DOHH2 (cell line): ENCODE data around the gene AGBL1.
"Not testable (repeated sequence)": the region's sequence is repeated elsewhere in the genome, so short reads cannot be mapped to it uniquely, and the experiment has no call there.

Experiments used
- H3F3A ChIP-seq: fragments of 200-600 bp; sonication (generic), shearing (Covaris generic); 2 replicates; pipeline ENCODE4 v1.6.0; 2016; ENCODE audit warnings: antibody characterized with exemption, mild to moderate bottlenecking; ENCODE audit not compliant: control insufficient read depth, insufficient read depth
- H3K27ac ChIP-seq: fragments of 200-600 bp; sonication (generic); 2 replicates; pipeline ENCODE4 v1.5.1; 2014; ENCODE audit warnings: low read depth, mild to moderate bottlenecking, low read length, moderate library complexity
- H3K27me3 ChIP-seq: fragments of 200-600 bp; sonication (generic); 2 replicates; pipeline ENCODE4 v1.6.1; 2014; ENCODE audit warnings: mild to moderate bottlenecking, low read length, mixed read lengths; ENCODE audit not compliant: control insufficient read depth
- H3K36me3 ChIP-seq: fragments of 200-600 bp; sonication (generic); 2 replicates; pipeline ENCODE4 v1.6.1; 2014; ENCODE audit warnings: mild to moderate bottlenecking, low read length, moderate library complexity, mixed read lengths; ENCODE audit not compliant: control insufficient read depth
- H3K4me1 ChIP-seq: fragments of 200-600 bp; sonication (generic); 2 replicates; pipeline ENCODE4 v1.6.1; 2014; ENCODE audit warnings: mild to moderate bottlenecking, low read length, mixed read lengths; ENCODE audit not compliant: control insufficient read depth
- H3K4me2 ChIP-seq: fragments of 200-600 bp; sonication (generic); 2 replicates; pipeline ENCODE4 v1.6.0; 2014; ENCODE audit warnings: mild to moderate bottlenecking, low read length, moderate library complexity
- H3K4me3 ChIP-seq: fragments of 200-600 bp; sonication (generic); 2 replicates; pipeline ENCODE4 v1.5.1; 2014; ENCODE audit warnings: mild to moderate bottlenecking, low read length, mixed read lengths
- H3K79me2 ChIP-seq: fragments of 200-600 bp; sonication (generic); 2 replicates; pipeline ENCODE4 v1.6.1; 2014; ENCODE audit warnings: mild to moderate bottlenecking, low read length, mixed read lengths; ENCODE audit not compliant: control insufficient read depth
- H3K9me2 ChIP-seq: fragments of 200-600 bp; sonication (generic); replicated peaks from 2 replicates; pipeline ENCODE4 v1.6.1; 2014; ENCODE audit warnings: mild to moderate bottlenecking, low read length, mixed read lengths; ENCODE audit not compliant: control insufficient read depth
- H3K9me3 ChIP-seq: fragments of 200-600 bp; sonication (generic); 2 replicates; pipeline ENCODE4 v1.6.1; 2014; ENCODE audit warnings: antibody characterized with exemption, low read length, mixed read lengths; ENCODE audit not compliant: control insufficient read depth, insufficient read depth
- H4K20me1 ChIP-seq: fragments of 200-600 bp; sonication (generic); 2 replicates; pipeline ENCODE4 v1.6.0; 2014; ENCODE audit warnings: low read depth, mild to moderate bottlenecking, antibody characterized with exemption, low read length, moderate library complexity; ENCODE audit not compliant: control insufficient read depth, insufficient read depth
- CTCF ChIP-seq: fragments of 200-600 bp; sonication (generic); IDR thresholded peaks from one replicate; pipeline ENCODE4 v1.5.1; 2014; ENCODE audit warnings: antibody characterized with exemption, mild to moderate bottlenecking, low read depth, low read length; ENCODE audit not compliant: poor library complexity, severe bottlenecking
- EZH2phosphoT487 ChIP-seq: fragments of 200-600 bp; sonication (generic); IDR thresholded peaks from 2 replicates; pipeline ENCODE4 v1.6.1; 2017; ENCODE audit warnings: borderline replicate concordance, mild to moderate bottlenecking, antibody characterized with exemption, low read length, moderate library complexity, mixed read lengths

AGBL1 gene

GRCh38 chr15:86106306-86106705 is 26.6 kb downstream of the AGBL1 start:
- Histone ChIP-seq H3K27me3 (no peaks in the 10 kb centered on the region), H3K79me2 (no peaks in the 10 kb centered on the region), H3K4me2 (no peak overlapping the region), H3K27ac (no peak overlapping the region), H3F3A (no peaks in the 10 kb centered on the region), H3K36me3 (no peaks in the 10 kb centered on the region), H3K4me1 (no peaks in the 10 kb centered on the region), H3K9me3 (no peaks in the 10 kb centered on the region), H4K20me1 (no peaks in the 10 kb centered on the region), H3K4me3 (no peak overlapping the region), H3K9me2 (no peaks in the 10 kb centered on the region)
- TF ChIP-seq EZH2phosphoT487: no peak
- TF ChIP-seq CTCF: no peak

GRCh38 chr15:86115145-86115801 is 35.6 kb downstream of the AGBL1 start:
- Histone ChIP-seq H3K4me3 (no peak overlapping the region), H3F3A (no peaks in the 10 kb centered on the region), H3K4me2 (no peak overlapping the region), H3K27me3 (no peaks in the 10 kb centered on the region), H3K36me3 (no peaks in the 10 kb centered on the region), H3K79me2 (no peaks in the 10 kb centered on the region), H3K4me1 (no peaks in the 10 kb centered on the region), H3K9me3 (no peaks in the 10 kb centered on the region), H4K20me1 (no peaks in the 10 kb centered on the region), H3K27ac (no peak overlapping the region), H3K9me2 (no peaks in the 10 kb centered on the region)
- TF ChIP-seq CTCF (no peak), EZH2phosphoT487 (no peak)

DNA sequence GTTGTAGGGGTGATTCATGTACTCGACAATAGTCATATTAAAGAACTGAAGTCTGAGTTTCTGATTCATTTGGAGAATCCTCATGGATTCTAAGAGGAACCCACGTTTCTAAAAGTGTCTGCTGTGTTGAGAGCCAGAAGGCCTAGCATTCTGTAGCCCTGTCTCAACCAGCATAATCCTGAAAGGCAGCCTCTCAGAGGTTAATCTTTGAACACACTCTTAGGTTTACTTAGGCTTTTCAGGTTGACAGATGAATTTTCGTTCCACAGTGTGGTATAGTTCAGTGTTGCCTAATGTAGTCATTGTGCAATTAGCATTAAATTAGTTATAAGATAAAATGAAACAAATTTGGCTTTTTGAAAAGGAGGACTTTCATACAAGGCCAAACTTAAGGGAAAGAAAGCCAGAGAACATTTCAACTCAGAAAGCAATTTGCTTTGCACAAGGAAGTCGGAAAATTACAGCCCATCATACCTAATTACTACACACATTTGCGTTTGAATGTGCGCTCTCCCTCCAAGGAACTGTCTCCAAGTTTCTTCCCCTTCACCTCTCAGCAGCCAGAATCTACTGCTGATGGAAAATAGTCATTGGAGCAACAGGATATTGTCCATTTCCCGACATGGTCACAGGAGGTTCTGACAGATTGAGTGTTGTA is 42.0 kb downstream of the AGBL1 start:
- no peaks in the 10 kb centered on the region for H3K9me3 ChIP-seq
- H3K36me3 ChIP-seq: no peaks in the 10 kb centered on the region
- H3F3A ChIP-seq: no peaks in the 10 kb centered on the region
- no peak overlapping the region for H3K4me3 ChIP-seq
- H4K20me1 ChIP-seq: no peaks in the 10 kb centered on the region
- H3K27me3 ChIP-seq: no peaks in the 10 kb centered on the region
- no peak for TF ChIP-seq EZH2phosphoT487
- TF ChIP-seq CTCF: no peak
- no peaks in the 10 kb centered on the region for H3K9me2 ChIP-seq
- no peak overlapping the region for H3K4me2 ChIP-seq
- no peaks in the 10 kb centered on the region for H3K79me2 ChIP-seq
- H3K4me1 ChIP-seq: no peaks in the 10 kb centered on the region
- H3K27ac ChIP-seq: no peak overlapping the region

DNA sequence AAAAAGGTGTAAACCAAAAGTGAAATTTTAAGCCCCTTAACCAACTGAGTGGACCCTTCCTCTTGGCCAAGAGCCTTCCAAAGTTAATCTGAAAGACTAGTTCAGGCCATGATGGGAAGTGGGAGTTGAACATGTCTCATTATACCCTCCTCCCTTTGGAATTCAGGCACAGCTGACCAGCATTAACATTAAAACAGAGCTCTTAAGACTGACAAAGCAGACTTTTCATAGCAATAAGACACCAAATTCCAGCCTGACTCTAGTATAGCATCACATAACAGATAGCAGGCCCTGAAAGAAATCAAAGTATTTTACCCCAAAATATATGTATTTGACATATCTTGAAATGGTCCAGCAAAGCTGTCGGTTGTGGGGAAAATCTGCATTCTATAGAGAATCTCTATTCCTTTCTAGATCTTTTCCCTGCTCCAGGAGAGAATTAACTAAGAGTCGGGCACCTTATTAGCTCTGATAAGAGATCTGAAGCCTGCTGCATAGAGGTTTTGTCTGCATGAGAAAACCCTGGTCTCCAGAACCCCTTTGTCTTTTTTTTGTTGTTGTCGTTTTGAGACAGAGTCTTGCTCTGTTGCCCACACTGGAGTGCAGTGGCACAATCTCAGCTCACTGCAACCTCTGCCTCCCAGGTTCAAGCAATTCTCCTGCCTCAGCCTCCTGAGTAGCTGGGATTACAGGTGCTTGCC is 43.2 kb downstream of the AGBL1 start:
- not testable (repeated sequence) for H3K4me1 ChIP-seq, H3K27me3 ChIP-seq, H3K9me2 ChIP-seq, H3F3A ChIP-seq, H3K36me3 ChIP-seq, H3K4me3 ChIP-seq, H3K27ac ChIP-seq, H3K4me2 ChIP-seq, H3K9me3 ChIP-seq, H3K79me2 ChIP-seq, H4K20me1 ChIP-seq
